HEK293 (cell line): ENCODE measurements around the gene CENPA.

ENCODE experiments used
- CTCF ChIA-PET: fragments of 350-600 bp; formaldehyde crosslinking; extraction: SDS; loops from one replicate; lab custom pipeline; 2021; ENCODE audit warnings: antibody characterized with exemption; lab: Yijun Ruan, JAX
- POLR2A ChIA-PET: fragments of 300-600 bp; formaldehyde crosslinking; extraction: SDS; loops from one replicate; lab custom pipeline; 2020; ENCODE audit warnings: antibody characterized with exemption, inconsistent platforms; lab: Yijun Ruan, JAX
- H3K27ac ChIP-seq: fragments of 200-500 bp; sonication (Bioruptor generic); 2 replicates; pipeline ENCODE4 v1.5.1; 2014; ENCODE audit warnings: low read depth, low read length, control low read depth, inconsistent platforms; ENCODE audit errors: extremely low read depth
- H3K36me3 ChIP-seq, 2 experiments: fragments of 200-500 bp in 1 of 2; sonication (Bioruptor generic) in 1 of 2; 1 replicate in 1 of 2; 2 replicates in 1 of 2; pipeline ENCODE4 v1.5.1; 2014 to 2017; ENCODE audit warnings: inconsistent platforms in 2 of 2, low read length in 2 of 2; ENCODE audit not compliant: control insufficient read depth in 2 of 2, insufficient read depth in 1 of 2
- H3K4me1 ChIP-seq: fragments of 200-500 bp; sonication (Bioruptor generic); 2 replicates; pipeline ENCODE4 v1.5.1; 2014; ENCODE audit warnings: mild to moderate bottlenecking, low read length, inconsistent platforms; ENCODE audit not compliant: control insufficient read depth, insufficient read depth
- H3K4me3 ChIP-seq: 2 replicates; pipeline ENCODE4 v1.5.1; 2011; ENCODE audit warnings: low read depth, mild to moderate bottlenecking, control low read depth, low read length, moderate library complexity
- H3K9me3 ChIP-seq: fragments of 200-500 bp; sonication (Bioruptor generic); 2 replicates; pipeline ENCODE4 v1.5.1; 2014; ENCODE audit warnings: low read depth, low read length, inconsistent platforms; ENCODE audit not compliant: control insufficient read depth, insufficient read depth
- GLI2 ChIP-seq: fragments of 450-650 bp; formaldehyde crosslinking; IDR thresholded peaks from 2 replicates; pipeline ENCODE4; 2017; ENCODE audit warnings: missing biosample characterization, missing genetic modification characterization, low read depth, borderline replicate concordance
- SCRT1 ChIP-seq: fragments of 450-650 bp; formaldehyde crosslinking; IDR thresholded peaks from 2 replicates; pipeline ENCODE4 v1.5.1; 2016; ENCODE audit warnings: missing biosample characterization, missing genetic modification characterization, borderline replicate concordance
- ZBTB17 ChIP-seq: fragments of 450-650 bp; formaldehyde crosslinking; IDR thresholded peaks from 2 replicates; pipeline ENCODE4 v1.5.1; 2016; ENCODE audit warnings: missing biosample characterization, missing genetic modification characterization
- ZNF112 ChIP-seq: fragments of 450-650 bp; formaldehyde crosslinking; IDR thresholded peaks from 2 replicates; pipeline ENCODE4 v1.5.0; 2017; ENCODE audit warnings: missing biosample characterization, missing genetic modification characterization
- ZNF211 ChIP-seq: fragments of 450-650 bp; formaldehyde crosslinking; IDR thresholded peaks from 2 replicates; pipeline ENCODE4 v1.5.1; 2016; ENCODE audit warnings: low read depth, missing biosample characterization, missing genetic modification characterization
- ZNF266 ChIP-seq: fragments of 450-650 bp; formaldehyde crosslinking; IDR thresholded peaks from 2 replicates; pipeline ENCODE4 v1.5.1; 2016; ENCODE audit warnings: missing biosample characterization, missing genetic modification characterization, low read depth
- ZNF335 ChIP-seq: fragments of 450-650 bp; formaldehyde crosslinking; conservative IDR thresholded peaks from 2 replicates; pipeline ENCODE4 v1.5.1; 2016; ENCODE audit warnings: missing biosample characterization, missing genetic modification characterization
- ZNF433 ChIP-seq: fragments of 450-650 bp; formaldehyde crosslinking; IDR thresholded peaks from 2 replicates; pipeline ENCODE4 v1.5.1; 2016; ENCODE audit warnings: missing biosample characterization, missing genetic modification characterization, low read depth
- ZNF654 ChIP-seq: fragments of 450-650 bp; formaldehyde crosslinking; IDR thresholded peaks from 2 replicates; pipeline ENCODE4 v1.5.1; 2016; ENCODE audit warnings: low read depth, missing biosample characterization, missing genetic modification characterization
- ZNF707 ChIP-seq: fragments of 450-650 bp; formaldehyde crosslinking; IDR thresholded peaks from 2 replicates; pipeline ENCODE4 v1.5.1; 2016; ENCODE audit warnings: missing biosample characterization, missing genetic modification characterization
- ZNF776 ChIP-seq: fragments of 450-650 bp; formaldehyde crosslinking; IDR thresholded peaks from 2 replicates; pipeline ENCODE4 v1.5.0; 2017; ENCODE audit warnings: missing biosample characterization, missing genetic modification characterization, borderline replicate concordance
- TF ChIP-seq, protein P1 (sequence below): fragments of 450-650 bp; formaldehyde crosslinking; IDR thresholded peaks from 2 replicates; pipeline ENCODE4 v1.5.1; 2016; ENCODE audit warnings: missing biosample characterization, missing genetic modification characterization
- TF ChIP-seq, protein P2 (sequence below): fragments of 450-650 bp; formaldehyde crosslinking; IDR thresholded peaks from 2 replicates; pipeline ENCODE4 v1.5.1; 2016; ENCODE audit warnings: missing biosample characterization, missing genetic modification characterization

Gene CENPA

GRCh38 chr2:26818972-26819371, 33.1 kb downstream of the CENPA start:
- H3K27ac ChIP-seq, result no peak overlapping the region
- no peaks in the 10 kb centered on the region for H3K36me3 ChIP-seq
- TF ChIP-seq, protein P1, sequence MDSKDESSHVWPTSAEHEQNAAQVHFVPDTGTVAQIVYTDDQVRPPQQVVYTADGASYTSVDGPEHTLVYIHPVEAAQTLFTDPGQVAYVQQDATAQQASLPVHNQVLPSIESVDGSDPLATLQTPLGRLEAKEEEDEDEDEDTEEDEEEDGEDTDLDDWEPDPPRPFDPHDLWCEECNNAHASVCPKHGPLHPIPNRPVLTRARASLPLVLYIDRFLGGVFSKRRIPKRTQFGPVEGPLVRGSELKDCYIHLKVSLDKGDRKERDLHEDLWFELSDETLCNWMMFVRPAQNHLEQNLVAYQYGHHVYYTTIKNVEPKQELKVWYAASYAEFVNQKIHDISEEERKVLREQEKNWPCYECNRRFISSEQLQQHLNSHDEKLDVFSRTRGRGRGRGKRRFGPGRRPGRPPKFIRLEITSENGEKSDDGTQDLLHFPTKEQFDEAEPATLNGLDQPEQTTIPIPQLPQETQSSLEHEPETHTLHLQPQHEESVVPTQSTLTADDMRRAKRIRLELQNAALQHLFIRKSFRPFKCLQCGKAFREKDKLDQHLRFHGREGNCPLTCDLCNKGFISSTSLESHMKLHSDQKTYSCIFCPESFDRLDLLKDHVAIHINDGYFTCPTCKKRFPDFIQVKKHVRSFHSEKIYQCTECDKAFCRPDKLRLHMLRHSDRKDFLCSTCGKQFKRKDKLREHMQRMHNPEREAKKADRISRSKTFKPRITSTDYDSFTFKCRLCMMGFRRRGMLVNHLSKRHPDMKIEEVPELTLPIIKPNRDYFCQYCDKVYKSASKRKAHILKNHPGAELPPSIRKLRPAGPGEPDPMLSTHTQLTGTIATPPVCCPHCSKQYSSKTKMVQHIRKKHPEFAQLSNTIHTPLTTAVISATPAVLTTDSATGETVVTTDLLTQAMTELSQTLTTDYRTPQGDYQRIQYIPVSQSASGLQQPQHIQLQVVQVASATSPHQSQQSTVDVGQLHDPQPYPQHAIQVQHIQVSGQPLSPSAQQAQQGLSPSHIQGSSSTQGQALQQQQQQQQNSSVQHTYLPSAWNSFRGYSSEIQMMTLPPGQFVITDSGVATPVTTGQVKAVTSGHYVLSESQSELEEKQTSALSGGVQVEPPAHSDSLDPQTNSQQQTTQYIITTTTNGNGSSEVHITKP, result no peak
- peak; percentile 90 for TF ChIP-seq ZBTB17 (tag by site-specific recombination)
- H3K4me1 ChIP-seq, result no peaks in the 10 kb centered on the region
- H3K4me3 ChIP-seq, result no peak overlapping the region
- CTCF ChIA-PET, result no interaction called here
- H3K9me3 ChIP-seq, result no peaks in the 10 kb centered on the region
- POLR2A ChIA-PET, result no interaction called here

DNA sequence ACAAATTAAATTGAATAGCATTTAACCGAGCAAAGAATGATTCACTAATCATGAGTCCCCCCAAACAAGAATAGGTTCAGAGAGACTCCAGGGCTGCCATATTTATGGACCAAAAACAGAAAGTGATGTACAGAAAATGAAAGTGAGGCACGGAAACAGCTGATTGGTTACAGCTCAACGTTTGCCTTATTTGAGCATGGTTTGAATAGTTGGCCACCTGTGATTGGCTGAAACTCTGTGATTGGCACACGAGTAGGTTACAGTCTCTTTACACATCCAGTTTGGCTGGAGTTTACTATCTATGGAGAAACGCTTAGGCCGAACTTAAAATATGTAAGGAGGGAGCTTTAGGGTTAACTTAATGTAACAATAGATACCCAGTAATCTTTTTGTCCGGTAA, 35.1 kb downstream of the CENPA start:
- Histone ChIP-seq H3K27ac (no peak overlapping the region), H3K4me3 (no peak overlapping the region), H3K36me3 (no peaks in the 10 kb centered on the region), H3K4me1 (no peaks in the 10 kb centered on the region), H3K9me3 (no peaks in the 10 kb centered on the region)
- TF ChIP-seq ZNF654 (tag by site-specific recombination) (no peak), ZNF776 (tag by site-specific recombination) (no peak), ZNF112 (tag by site-specific recombination) (no peak), SCRT1 (tag by site-specific recombination) (no peak), GLI2 (tag by site-specific recombination) (no peak)
- CTCF ChIA-PET, result interaction anchor here (0.7 kb wide), 2 partner anchors 10 to 25 kb away, joined by 4 read pairs; no protein-coding TSS in a partner anchor
- POLR2A ChIA-PET, result no interaction called here

- POLR2A ChIA-PET, result no interaction called here
- TF ChIP-seq ZNF266 (no peak), ZNF211 (tag by site-specific recombination) (no peak), ZNF335 (tag by site-specific recombination) (no peak), ZNF707 (tag by site-specific recombination) (no peak), ZNF433 (tag by site-specific recombination) (no peak)
- TF ChIP-seq, protein P2, sequence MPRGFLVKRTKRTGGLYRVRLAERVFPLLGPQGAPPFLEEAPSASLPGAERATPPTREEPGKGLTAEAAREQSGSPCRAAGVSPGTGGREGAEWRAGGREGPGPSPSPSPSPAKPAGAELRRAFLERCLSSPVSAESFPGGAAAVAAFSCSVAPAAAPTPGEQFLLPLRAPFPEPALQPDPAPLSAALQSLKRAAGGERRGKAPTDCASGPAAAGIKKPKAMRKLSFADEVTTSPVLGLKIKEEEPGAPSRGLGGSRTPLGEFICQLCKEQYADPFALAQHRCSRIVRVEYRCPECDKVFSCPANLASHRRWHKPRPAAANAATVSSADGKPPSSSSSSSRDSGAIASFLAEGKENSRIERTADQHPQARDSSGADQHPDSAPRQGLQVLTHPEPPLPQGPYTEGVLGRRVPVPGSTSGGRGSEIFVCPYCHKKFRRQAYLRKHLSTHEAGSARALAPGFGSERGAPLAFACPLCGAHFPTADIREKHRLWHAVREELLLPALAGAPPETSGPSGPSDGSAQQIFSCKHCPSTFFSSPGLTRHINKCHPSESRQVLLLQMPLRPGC (tag by site-specific recombination), result no peak
- CTCF ChIA-PET, result no interaction called here
These were observed 37.0 kb downstream of the CENPA start for GRCh38 chr2:26822877-26823276.

More at GRCh38 chr2:26822877-26823276, 37.0 kb downstream of the CENPA start:
- H3K9me3 ChIP-seq, result no peaks in the 10 kb centered on the region
- no peak overlapping the region for H3K27ac ChIP-seq
- H3K4me1 ChIP-seq, result no peaks in the 10 kb centered on the region
- no peak overlapping the region for H3K4me3 ChIP-seq
- H3K36me3 ChIP-seq, result no peaks in the 10 kb centered on the region
